PC-3 (cell line): Measurements from ENCODE around the gene UBE3D. TPM values are rescaled to one million over a fixed set of nuclear protein-coding genes. Genes with fewer than 3 reads are reported as not detected.

ENCODE experiments used
- ATAC-seq: fragments of 200-7000 bp; cut with Tn5 transposase; 2 replicates; pipeline ENCODE4 v1.9.1; 2020; ENCODE audit warnings: mild to moderate bottlenecking, moderate library complexity
- BruUV-seq: library from RNA; stranded (reverse); fragments of 400-500 nt; replicated peaks from 2 replicates; lab custom pipeline; 2021; lab: Mats Ljungman, UMichigan
- CTCF ChIA-PET: fragments of 300-600 bp; sonication (Branson Sonifier 250); formaldehyde crosslinking; loops from one replicate; lab custom pipeline; 2022; ENCODE audit warnings: antibody characterized with exemption; lab: Charles Lee
- POLR2A ChIA-PET: fragments of 300-600 bp; sonication (Branson Sonifier 250); formaldehyde crosslinking; loops from one replicate; lab custom pipeline; 2022; ENCODE audit warnings: antibody characterized with exemption; ENCODE audit not compliant: unreplicated experiment; lab: Charles Lee
- DNase-seq: peaks from one replicate; pipeline ENCODE4 v3.0.0-alpha.2; 2015
- H2AFZ ChIP-seq: fragments of 300-600 bp; sonication (generic); 2 replicates; pipeline ENCODE4 v1.6.0; 2016; ENCODE audit warnings: antibody characterized with exemption, low read length
- H3F3A ChIP-seq: fragments of 300-600 bp; sonication (generic); one replicate; pipeline ENCODE4 v1.6.0; 2017; ENCODE audit warnings: antibody characterized with exemption, low read length, control low read depth, mild to moderate bottlenecking; ENCODE audit not compliant: unreplicated experiment
- H3K27ac ChIP-seq: fragments of 300-600 bp; sonication (generic); 2 replicates; pipeline ENCODE4 v1.5.1; 2016; ENCODE audit warnings: mild to moderate bottlenecking, low read length
- H3K27me3 ChIP-seq: fragments of 300-600 bp; sonication (generic); 2 replicates; pipeline ENCODE4 v1.6.1; 2016; ENCODE audit warnings: low read length, mixed read lengths
- H3K36me3 ChIP-seq: fragments of 300-600 bp; sonication (generic); 2 replicates; pipeline ENCODE4 v1.6.1; 2016; ENCODE audit warnings: low read depth, mixed run types, low read length, mixed read lengths
- H3K4me1 ChIP-seq: fragments of 300-600 bp; sonication (generic); 2 replicates; pipeline ENCODE4 v1.5.1; 2016; ENCODE audit warnings: low read length; ENCODE audit not compliant: insufficient read depth
- H3K4me2 ChIP-seq: fragments of 300-600 bp; sonication (generic); 2 replicates; pipeline ENCODE4 v1.6.0; 2016; ENCODE audit warnings: low read length
- H3K4me3 ChIP-seq: fragments of 300-600 bp; sonication (generic); 2 replicates; pipeline ENCODE4 v1.5.1; 2016; ENCODE audit warnings: mild to moderate bottlenecking, low read length, mixed read lengths
- H3K79me2 ChIP-seq: fragments of 300-600 bp; sonication (generic); 2 replicates; pipeline ENCODE4 v1.6.1; 2017; ENCODE audit warnings: low read length, mixed read lengths
- H3K9ac ChIP-seq: fragments of 300-600 bp; sonication (generic); 2 replicates; pipeline ENCODE4 v1.6.0; 2016; ENCODE audit warnings: mild to moderate bottlenecking, low read length
- H3K9me2 ChIP-seq: fragments of 300-600 bp; sonication (generic); replicated peaks from 2 replicates; pipeline ENCODE4 v1.6.1; 2016; ENCODE audit warnings: mixed run types, low read length, mixed read lengths
- H3K9me3 ChIP-seq: fragments of 300-600 bp; sonication (generic); 2 replicates; pipeline ENCODE4 v1.6.1; 2016; ENCODE audit warnings: low read length, mixed read lengths
- H4K20me1 ChIP-seq: fragments of 300-600 bp; sonication (generic); 2 replicates; pipeline ENCODE4 v1.6.1; 2016; ENCODE audit warnings: low read length, mixed read lengths
- CTCF ChIP-seq: fragments of 300-600 bp; sonication (generic); conservative IDR thresholded peaks from 2 replicates; pipeline ENCODE4 v1.5.1; 2017; ENCODE audit warnings: antibody characterized with exemption, low read depth, mild to moderate bottlenecking, low read length
- EZH2 ChIP-seq: fragments of 300-600 bp; sonication (generic); IDR thresholded peaks from one replicate; pipeline ENCODE4 v1.6.1; 2017; ENCODE audit warnings: antibody characterized with exemption, mild to moderate bottlenecking, low read length; ENCODE audit not compliant: unreplicated experiment
- EZH2phosphoT487 ChIP-seq: fragments of 300-600 bp; sonication (generic); IDR thresholded peaks from 2 replicates; pipeline ENCODE4 v1.6.1; 2018; ENCODE audit warnings: mild to moderate bottlenecking, antibody characterized with exemption, low read length, borderline replicate concordance
- intact Hi-C: fragments of 100-400 bp; cut with micrococcal nuclease; formaldehyde crosslinking; loops from 2 replicates; pipeline ENCODE4 v1.9.0; 2023
- total RNA-seq: library from RNA; depleted of rRNA; stranded (reverse); fragments of >200 nt; gene quantifications from 2 replicates; pipeline ENCODE4 v1.2.3, GENCODE V29; 2014

Gene UBE3D
- total RNA-seq, 1 experiment from 2014 or later, result 5.0 TPM

- ChIA-PET POLR2A (no interaction called here), CTCF (no interaction called here)
- Histone ChIP-seq H3K9ac (no peak overlapping the region), H3K27ac (no peak overlapping the region), H3K4me1 (no peaks in the 10 kb centered on the region), H3K4me3 (no peak overlapping the region), H4K20me1 (no peaks in the 10 kb centered on the region), H3K9me3 (no peaks in the 10 kb centered on the region), H3K36me3 (no peaks in the 10 kb centered on the region), H3K9me2 (no peaks in the 10 kb centered on the region), H3K4me2 (no peak overlapping the region), H3K79me2 (no peaks in the 10 kb centered on the region), H3K27me3 (no peaks in the 10 kb centered on the region), H3F3A (no peaks in the 10 kb centered on the region), H2AFZ (no peak overlapping the region)
- no peak for TF ChIP-seq EZH2phosphoT487
- TF ChIP-seq CTCF, result no peak
- no TSS peak for BruUV-seq
- DNase-seq (no peak), ATAC-seq (no peak)
- intact Hi-C loops, result no loop called here
These were observed 174.6 kb downstream of the UBE3D start for GRCh38 chr6:82891076-82891475.

GRCh38 chr6:82890240-82890639, 175.4 kb downstream of the UBE3D start:
- no peak for ATAC-seq
- H3K4me2 ChIP-seq, result no peak overlapping the region
- TF ChIP-seq EZH2 (no peak), CTCF (no peak), EZH2phosphoT487 (no peak)
- no peaks in the 10 kb centered on the region for H3K4me1 ChIP-seq
- no peak overlapping the region for H2AFZ ChIP-seq
- no peaks in the 10 kb centered on the region for H4K20me1 ChIP-seq
- H3K4me3 ChIP-seq, result no peak overlapping the region
- H3K27ac ChIP-seq, result no peak overlapping the region
- no peak overlapping the region for H3K9ac ChIP-seq
- no peak for DNase-seq
- intact Hi-C loops, result no loop called here
- BruUV-seq, result no TSS peak
- no peaks in the 10 kb centered on the region for H3K27me3 ChIP-seq
- no peaks in the 10 kb centered on the region for H3K9me2 ChIP-seq
- H3F3A ChIP-seq, result no peaks in the 10 kb centered on the region
- ChIA-PET CTCF (no interaction called here), POLR2A (no interaction called here)
- no peaks in the 10 kb centered on the region for H3K36me3 ChIP-seq
- no peaks in the 10 kb centered on the region for H3K79me2 ChIP-seq
- H3K9me3 ChIP-seq, result no peaks in the 10 kb centered on the region

GRCh38 chr6:82889143-82889542, 176.5 kb downstream of the UBE3D start:
- Histone ChIP-seq H3F3A (no peaks in the 10 kb centered on the region), H3K9me2 (no peaks in the 10 kb centered on the region), H3K27ac (no peak overlapping the region), H4K20me1 (no peaks in the 10 kb centered on the region), H3K9ac (no peak overlapping the region), H3K36me3 (no peaks in the 10 kb centered on the region), H3K79me2 (no peaks in the 10 kb centered on the region), H3K4me2 (no peak overlapping the region), H3K27me3 (no peaks in the 10 kb centered on the region), H3K4me1 (no peaks in the 10 kb centered on the region), H2AFZ (no peak overlapping the region), H3K4me3 (no peak overlapping the region), H3K9me3 (no peaks in the 10 kb centered on the region)
- DNase-seq (no peak), ATAC-seq (no peak)
- no TSS peak for BruUV-seq
- intact Hi-C loops, result no loop called here
- ChIA-PET CTCF (no interaction called here), POLR2A (no interaction called here)
- no peak for TF ChIP-seq EZH2phosphoT487
- TF ChIP-seq CTCF, result no peak
- TF ChIP-seq EZH2, result no peak
